CD14-positive monocyte (primary cell): ENCODE measurements around the gene RECK. TPM values are rescaled to one million over a fixed set of nuclear protein-coding genes. Genes with fewer than 3 reads are reported as not detected.

ENCODE experiments used
- DNase-seq, 3 donors: peaks; one replicate each; pipeline ENCODE4 v3.0.0-alpha.2; 2011 to 2022
- H2AFZ ChIP-seq: 2 replicates; pipeline ENCODE4 v1.6.0; 2012; ENCODE audit warnings: mild to moderate bottlenecking, low read depth, low read length, inconsistent platforms; ENCODE audit not compliant: insufficient read depth, poor library complexity, severe bottlenecking
- H3K27ac ChIP-seq, 2 donors: 1 replicate in 1 of 2; 2 replicates in 1 of 2; pipeline ENCODE4 v1.5.1; 2012 to 2013; ENCODE audit warnings: low read length in 2 of 2, control low read depth in 1 of 2, inconsistent platforms in 1 of 2, low read depth in 1 of 2, mild to moderate bottlenecking in 1 of 2
- H3K27me3 ChIP-seq, 2 donors: one replicate each; pipeline versions ENCODE4 v1.6.0 to v1.6.1; 2011 to 2013; ENCODE audit warnings: low read length in 2 of 2; ENCODE audit not compliant: control insufficient read depth in 2 of 2, insufficient read depth in 2 of 2
- H3K36me3 ChIP-seq, 2 donors: replicated peaks in 1 of 2; 1 replicate in 1 of 2; 2 replicates in 1 of 2; pipeline versions ENCODE4 v1.5.1 to v1.6.1; 2012 to 2013; ENCODE audit warnings: low read length in 2 of 2, control low read depth in 1 of 2, inconsistent platforms in 1 of 2, mild to moderate bottlenecking in 1 of 2; ENCODE audit not compliant: insufficient read depth in 2 of 2, control insufficient read depth in 1 of 2
- H3K4me1 ChIP-seq, 2 donors: 1 replicate in 1 of 2; 2 replicates in 1 of 2; pipeline versions ENCODE4 v1.5.1 to v1.6.1; 2012 to 2013; ENCODE audit warnings: low read length in 2 of 2, control low read depth in 1 of 2, inconsistent platforms in 1 of 2, mild to moderate bottlenecking in 1 of 2, moderate library complexity in 1 of 2; ENCODE audit not compliant: insufficient read depth in 2 of 2, control insufficient read depth in 1 of 2
- H3K4me2 ChIP-seq: replicated peaks from 2 replicates; pipeline ENCODE3; 2012; ENCODE audit warnings: low read length, moderate library complexity, mild to moderate bottlenecking; ENCODE audit not compliant: poor library complexity, severe bottlenecking; ENCODE audit errors: extremely low read depth
- H3K4me3 ChIP-seq, 3 experiments: fragments of 200-600 bp in 1 of 3; sonication (generic) in 1 of 3; replicated peaks in 1 of 3; 1 replicate in 2 of 3; 2 replicates in 1 of 3; pipeline ENCODE4 v1.5.1; 2011 to 2013; ENCODE audit warnings: low read length in 3 of 3, mild to moderate bottlenecking in 3 of 3, control low read depth in 2 of 3, low read depth in 2 of 3, inconsistent platforms in 1 of 3, moderate library complexity in 1 of 3
- H3K79me2 ChIP-seq: 2 replicates; pipeline ENCODE4 v1.6.0; 2012; ENCODE audit warnings: mild to moderate bottlenecking, control low read depth, inconsistent platforms, low read length, moderate library complexity; ENCODE audit not compliant: insufficient read depth
- H3K9ac ChIP-seq: 2 replicates; pipeline ENCODE4 v1.6.0; 2017; ENCODE audit warnings: low read length, mild to moderate bottlenecking; ENCODE audit not compliant: insufficient read depth, poor library complexity, severe bottlenecking
- H3K9me3 ChIP-seq, 2 donors: replicated peaks in 1 of 2; 1 replicate in 1 of 2; 2 replicates in 1 of 2; pipeline versions ENCODE4 v1.5.1 to v1.6.1; 2012 to 2013; ENCODE audit warnings: low read length in 2 of 2, control low read depth in 1 of 2; ENCODE audit not compliant: control insufficient read depth in 1 of 2, insufficient read depth in 1 of 2
- H4K20me1 ChIP-seq: 2 replicates; pipeline ENCODE4 v1.6.0; 2012; ENCODE audit warnings: mild to moderate bottlenecking, low read length, control low read depth, moderate library complexity; ENCODE audit not compliant: insufficient read depth
- H3K27ac Mint-ChIP-seq, 7 donors: one replicate each; pipeline ENCODE4 v1.8.0; 2020; ENCODE audit warnings: mild to moderate bottlenecking in 7 of 7, mixed read lengths in 7 of 7, moderate library complexity in 6 of 7, inconsistent platforms in 2 of 7
- H3K27me3 Mint-ChIP-seq, 3 donors: one replicate each; pipeline ENCODE4 v1.8.0; 2021 to 2022; ENCODE audit warnings: low read depth in 3 of 3, mild to moderate bottlenecking in 3 of 3, mixed read lengths in 3 of 3, moderate library complexity in 3 of 3, inconsistent platforms in 1 of 3
- H3K36me3 Mint-ChIP-seq, 2 donors: one replicate each; pipeline ENCODE4 v1.8.0; 2020; ENCODE audit warnings: mixed read lengths in 2 of 2, inconsistent platforms in 1 of 2, mild to moderate bottlenecking in 1 of 2
- H3K4me1 Mint-ChIP-seq: one replicate; pipeline ENCODE4 v1.8.0; 2020; ENCODE audit warnings: mild to moderate bottlenecking, mixed read lengths
- H3K4me3 Mint-ChIP-seq, 2 donors: one replicate each; pipeline ENCODE4 v1.8.0; 2020; ENCODE audit warnings: mild to moderate bottlenecking in 2 of 2, mixed read lengths in 2 of 2, moderate library complexity in 1 of 2
- H3K9me3 Mint-ChIP-seq, 7 donors: one replicate each; pipeline ENCODE4 v1.8.0; 2020 to 2022; ENCODE audit warnings: mixed read lengths in 7 of 7, mild to moderate bottlenecking in 6 of 7, moderate library complexity in 6 of 7, inconsistent platforms in 2 of 7
- WGBS: methylation state at CpG from one replicate; pipeline ENCODE4 v1.1.5; 2013; ENCODE audit warnings: missing lambda C conversion rate; ENCODE audit not compliant: insufficient coverage; 5-methylcytosine and 5-hydroxymethylcytosine counted together
- intact Hi-C, 2 donors: fragments of 100-400 bp; cut with micrococcal nuclease; formaldehyde crosslinking; loops; one replicate each; pipeline versions ENCODE4 v1.15.0 to v1.15.1; 2023
- polyA plus RNA-seq, 3 donors: library from polyadenylated mRNA; depleted of rRNA in 1 of 3; unstranded in 2 of 3; stranded (reverse) in 1 of 3; fragments of 300-500 nt in 2 of 3; fragments of >200 nt in 1 of 3; fragmentation: Illumina TruSeq in 2 of 3; gene quantifications; 1 replicate in 2 of 3; 2 replicates in 1 of 3; pipeline ENCODE4 v1.2.3, GENCODE V29; 2012 to 2021
- TF ChIP-seq, protein P1 (sequence below): fragments of 200-600 bp; IDR thresholded peaks from one replicate; pipeline ENCODE4 v1.8.0; 2022; ENCODE audit warnings: antibody characterized with exemption, mild to moderate bottlenecking

RECK gene
- polyA plus RNA-seq, 3 donors, result 5.0 to 5.2 (median 5.1) TPM

DNA sequence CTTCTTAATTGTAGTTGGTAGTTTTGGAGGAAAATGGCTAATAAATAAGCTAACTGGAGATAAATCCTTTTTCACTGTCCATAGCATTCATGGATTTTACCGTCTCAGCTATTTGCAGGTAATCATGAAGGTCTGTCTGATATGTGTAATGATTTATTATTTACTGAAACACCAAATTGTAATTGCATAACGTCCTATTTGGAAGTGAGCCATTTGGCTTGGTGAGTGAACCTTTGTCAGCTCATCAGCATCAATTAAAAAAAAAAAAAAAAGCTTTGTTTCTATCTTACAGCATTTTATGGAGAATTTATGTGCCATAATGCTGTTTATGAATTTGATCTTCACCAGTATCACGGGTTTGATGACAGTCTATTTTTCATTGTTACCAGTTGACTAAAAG lies 20.2 kb downstream of the RECK start:
- no peaks in the 10 kb centered on the region for H3K27me3 ChIP-seq
- H3K9ac ChIP-seq, result no peak overlapping the region
- no peak overlapping the region for H3K4me2 ChIP-seq
- DNase-seq, result no peak
- no peaks in the 10 kb centered on the region for H3K27me3 Mint-ChIP-seq
- peaks cover 0 to 3% of the 10 kb centered on the region in 2 donors for H3K36me3 ChIP-seq
- peaks cover 8 to 20% of the 10 kb centered on the region in 2 donors for H3K36me3 Mint-ChIP-seq
- no peaks in the 10 kb centered on the region for H3K4me1 Mint-ChIP-seq
- intact Hi-C loops, result no loop called here
- H3K79me2 ChIP-seq, result no peaks in the 10 kb centered on the region
- H3K9me3 ChIP-seq, result no peaks in the 10 kb centered on the region
- H4K20me1 ChIP-seq, result no peaks in the 10 kb centered on the region
- no peak overlapping the region for H3K27ac ChIP-seq
- no peak overlapping the region for H3K4me3 ChIP-seq
- H3K4me3 Mint-ChIP-seq, result no peak overlapping the region
- WGBS, result no CpG with 5 or more reads among the region's 3 CpGs
- no peaks in the 10 kb centered on the region for H3K9me3 Mint-ChIP-seq
- no peak overlapping the region for H2AFZ ChIP-seq
- no peaks in the 10 kb centered on the region for H3K4me1 ChIP-seq
- H3K27ac Mint-ChIP-seq, result no peak overlapping the region
- TF ChIP-seq, protein P1, sequence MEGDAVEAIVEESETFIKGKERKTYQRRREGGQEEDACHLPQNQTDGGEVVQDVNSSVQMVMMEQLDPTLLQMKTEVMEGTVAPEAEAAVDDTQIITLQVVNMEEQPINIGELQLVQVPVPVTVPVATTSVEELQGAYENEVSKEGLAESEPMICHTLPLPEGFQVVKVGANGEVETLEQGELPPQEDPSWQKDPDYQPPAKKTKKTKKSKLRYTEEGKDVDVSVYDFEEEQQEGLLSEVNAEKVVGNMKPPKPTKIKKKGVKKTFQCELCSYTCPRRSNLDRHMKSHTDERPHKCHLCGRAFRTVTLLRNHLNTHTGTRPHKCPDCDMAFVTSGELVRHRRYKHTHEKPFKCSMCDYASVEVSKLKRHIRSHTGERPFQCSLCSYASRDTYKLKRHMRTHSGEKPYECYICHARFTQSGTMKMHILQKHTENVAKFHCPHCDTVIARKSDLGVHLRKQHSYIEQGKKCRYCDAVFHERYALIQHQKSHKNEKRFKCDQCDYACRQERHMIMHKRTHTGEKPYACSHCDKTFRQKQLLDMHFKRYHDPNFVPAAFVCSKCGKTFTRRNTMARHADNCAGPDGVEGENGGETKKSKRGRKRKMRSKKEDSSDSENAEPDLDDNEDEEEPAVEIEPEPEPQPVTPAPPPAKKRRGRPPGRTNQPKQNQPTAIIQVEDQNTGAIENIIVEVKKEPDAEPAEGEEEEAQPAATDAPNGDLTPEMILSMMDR, result no peak

DNA sequence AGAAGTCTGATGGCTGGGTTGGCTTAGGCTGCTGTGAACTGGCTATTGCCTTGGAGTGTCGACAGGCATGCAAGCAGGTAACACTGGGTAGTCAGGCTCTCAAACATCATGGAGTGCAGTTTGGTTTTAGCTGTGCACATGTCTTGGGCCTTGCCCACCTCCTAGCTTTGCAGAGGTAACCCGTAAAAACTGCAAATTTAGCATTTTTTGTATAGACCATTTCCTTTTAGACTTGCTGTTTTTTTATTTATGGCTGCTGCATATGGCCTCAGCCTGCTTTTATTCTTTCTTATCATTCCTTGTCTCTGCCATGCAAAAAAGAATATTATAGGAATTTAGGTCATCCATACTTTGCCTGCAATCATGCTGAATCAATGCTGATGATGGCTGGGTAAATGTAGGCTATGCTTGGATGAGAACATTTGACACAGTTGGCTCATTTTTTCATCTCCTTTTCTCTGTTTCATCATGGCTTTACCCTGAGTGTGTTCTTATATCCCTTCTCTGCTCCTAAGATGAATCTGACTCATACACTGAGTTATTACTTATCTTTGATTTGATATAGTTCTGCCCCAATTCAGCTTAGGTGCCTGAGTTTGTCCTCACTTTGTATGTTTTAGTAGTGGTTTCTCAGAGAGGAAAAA lies 27.2 kb downstream of the RECK start:
- intact Hi-C loops, result no loop called here
- Histone ChIP-seq H3K36me3 (peaks cover 7 to 25% of the 10 kb centered on the region in 2 donors), H3K9ac (no peak overlapping the region), H4K20me1 (no peaks in the 10 kb centered on the region), H3K4me2 (no peak overlapping the region), H2AFZ (no peak overlapping the region), H3K9me3 (no peaks in the 10 kb centered on the region), H3K4me3 (no peak overlapping the region), H3K79me2 (no peaks in the 10 kb centered on the region), H3K4me1 (no peaks in the 10 kb centered on the region), H3K27ac (no peak overlapping the region), H3K27me3 (no peaks in the 10 kb centered on the region)
- H3K27me3 Mint-ChIP-seq, result no peaks in the 10 kb centered on the region
- H3K4me3 Mint-ChIP-seq, result no peak overlapping the region
- TF ChIP-seq, protein P1, result no peak
- whole genome bisulfite sequencing, result 96% methylated on average over 2 of the region's 2 CpGs
- no peak for DNase-seq
- peaks cover 25 to 30% of the 10 kb centered on the region in 2 donors for H3K36me3 Mint-ChIP-seq
- H3K4me1 Mint-ChIP-seq, result peaks cover 3% of the 10 kb centered on the region
- no peaks in the 10 kb centered on the region for H3K9me3 Mint-ChIP-seq
- H3K27ac Mint-ChIP-seq, result no peak overlapping the region
